AG09309 (cell line): Measurements from ENCODE around the gene UBD.

Source experiments
- DNase-seq: peaks from one replicate; pipeline ENCODE4 v3.0.0-alpha.2; 2010; ENCODE audit warnings: low read depth
- H3K4me3 ChIP-seq: 2 replicates; pipeline ENCODE4 v1.5.1; 2011; ENCODE audit warnings: mild to moderate bottlenecking, low read depth, low read length, moderate library complexity; ENCODE audit not compliant: control insufficient read depth
- TF ChIP-seq, protein P1 (sequence below): IDR thresholded peaks from 2 replicates; pipeline ENCODE4 v1.5.1; 2011; ENCODE audit warnings: mild to moderate bottlenecking, low read depth, low read length, inconsistent platforms; ENCODE audit not compliant: insufficient read depth, control insufficient read depth; ENCODE audit errors: missing control alignments

The UBD gene

DNA sequence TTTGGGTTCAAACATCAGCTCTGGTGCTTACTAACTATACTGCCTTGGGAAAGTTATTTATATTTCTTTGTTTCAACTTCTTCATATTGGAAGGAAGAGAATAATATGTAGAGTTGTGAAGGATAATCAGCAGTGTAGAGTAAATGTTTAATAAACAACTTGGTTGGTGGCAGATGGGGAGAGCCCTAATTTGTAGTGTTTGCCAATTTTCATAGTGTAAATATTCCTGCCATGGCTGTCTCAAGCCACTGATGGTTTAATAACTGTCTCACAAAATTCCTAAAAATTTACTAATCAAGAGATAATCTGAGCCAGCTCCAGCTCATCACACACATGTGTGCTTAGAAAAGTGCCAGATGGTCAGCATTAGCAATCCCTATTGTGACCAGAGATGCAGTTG is 25.3 kb upstream of the UBD start, which contains the start of gene OR2H2:
Gene OR2H2, plus strand, starts transcription at position 301 of the 400 bp plus-strand sequence. CDS start 2,824 bp downstream, outside the sequence.
- TF ChIP-seq, protein P1, sequence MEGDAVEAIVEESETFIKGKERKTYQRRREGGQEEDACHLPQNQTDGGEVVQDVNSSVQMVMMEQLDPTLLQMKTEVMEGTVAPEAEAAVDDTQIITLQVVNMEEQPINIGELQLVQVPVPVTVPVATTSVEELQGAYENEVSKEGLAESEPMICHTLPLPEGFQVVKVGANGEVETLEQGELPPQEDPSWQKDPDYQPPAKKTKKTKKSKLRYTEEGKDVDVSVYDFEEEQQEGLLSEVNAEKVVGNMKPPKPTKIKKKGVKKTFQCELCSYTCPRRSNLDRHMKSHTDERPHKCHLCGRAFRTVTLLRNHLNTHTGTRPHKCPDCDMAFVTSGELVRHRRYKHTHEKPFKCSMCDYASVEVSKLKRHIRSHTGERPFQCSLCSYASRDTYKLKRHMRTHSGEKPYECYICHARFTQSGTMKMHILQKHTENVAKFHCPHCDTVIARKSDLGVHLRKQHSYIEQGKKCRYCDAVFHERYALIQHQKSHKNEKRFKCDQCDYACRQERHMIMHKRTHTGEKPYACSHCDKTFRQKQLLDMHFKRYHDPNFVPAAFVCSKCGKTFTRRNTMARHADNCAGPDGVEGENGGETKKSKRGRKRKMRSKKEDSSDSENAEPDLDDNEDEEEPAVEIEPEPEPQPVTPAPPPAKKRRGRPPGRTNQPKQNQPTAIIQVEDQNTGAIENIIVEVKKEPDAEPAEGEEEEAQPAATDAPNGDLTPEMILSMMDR: no peak
- H3K4me3 ChIP-seq: no peak within 1 kb of the TSS
- DNase-seq: no peak

DNA sequence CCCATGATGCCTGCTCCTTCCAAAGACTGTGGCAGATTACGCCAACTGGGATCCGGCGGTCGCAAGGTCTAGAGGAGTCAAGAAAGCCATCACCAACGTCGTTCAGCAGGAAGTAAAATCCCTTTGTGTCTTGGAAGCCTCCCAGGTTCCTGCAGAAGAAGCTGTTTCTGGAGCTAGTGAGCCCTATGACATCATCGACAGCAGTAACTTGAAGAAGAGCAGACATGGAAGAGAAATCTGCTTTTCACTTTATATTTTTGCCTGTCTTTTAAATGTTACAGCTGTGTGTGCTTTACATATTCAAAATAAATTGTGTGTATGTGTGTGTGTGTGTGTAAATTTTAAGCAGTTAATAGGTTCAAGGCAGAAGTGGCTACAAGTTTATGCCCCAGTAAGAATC is 18.0 kb upstream of the UBD start:
- H3K4me3 ChIP-seq: no peak overlapping the region
- DNase-seq: no peak
- TF ChIP-seq, protein P1: no peak

DNA sequence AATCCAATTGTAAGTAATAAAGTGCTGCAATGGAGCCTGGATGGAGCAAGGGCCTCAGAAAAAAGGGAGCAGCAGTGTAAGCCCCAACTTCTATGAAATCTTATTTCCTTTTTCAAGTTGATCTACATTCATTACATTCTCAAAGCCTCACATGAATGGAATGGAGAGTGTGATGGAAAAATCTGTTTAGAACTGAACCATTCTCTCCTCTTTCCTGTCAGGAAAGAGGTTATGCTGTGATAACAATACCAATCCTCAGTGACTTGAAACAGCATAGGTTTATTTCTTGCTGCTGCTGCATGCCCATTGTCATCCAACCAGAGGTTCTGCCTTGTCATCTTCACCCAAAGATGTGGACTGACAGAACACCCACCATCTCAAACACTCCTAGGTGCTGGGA is 16.5 kb upstream of the UBD start:
- no peak overlapping the region for H3K4me3 ChIP-seq
- TF ChIP-seq, protein P1: no peak
- DNase-seq: no peak

DNA sequence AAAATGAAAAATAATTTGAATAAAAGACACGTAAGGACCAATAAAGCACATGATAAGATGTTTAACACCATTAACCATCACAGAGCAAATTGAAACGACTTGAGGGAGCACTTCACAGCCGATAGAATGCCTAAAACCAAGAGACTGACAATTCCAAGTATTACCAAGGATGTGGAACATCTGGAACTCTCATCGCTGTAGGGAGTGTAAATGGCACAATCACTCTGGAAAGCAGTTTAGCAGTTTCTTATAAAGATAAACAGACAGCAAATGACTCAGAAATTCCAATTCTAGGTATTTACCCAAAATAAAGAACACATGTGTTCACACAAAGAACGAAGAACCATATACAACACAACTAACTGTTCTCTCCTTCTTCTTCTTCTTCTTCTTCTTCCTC is 8.5 kb upstream of the UBD start:
- no peak for DNase-seq
- TF ChIP-seq, protein P1: no peak

DNA sequence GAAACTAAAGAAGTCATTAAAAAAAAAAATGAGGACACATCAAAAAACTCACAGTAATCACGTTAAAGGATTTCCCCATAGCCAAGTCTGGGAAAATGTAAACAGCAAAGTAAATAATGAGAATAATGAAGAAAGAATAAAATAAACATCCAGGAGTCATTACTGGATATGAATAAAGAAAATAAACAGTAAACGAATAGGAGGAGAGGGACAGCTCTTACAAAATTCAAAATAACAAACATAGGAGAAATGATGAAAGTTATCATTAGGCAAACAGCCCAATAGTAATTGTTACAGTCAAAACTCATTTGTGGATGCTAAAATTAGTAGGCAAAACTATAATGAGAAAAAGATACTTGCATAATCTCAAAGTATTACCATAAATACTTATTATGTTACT is 8.0 kb upstream of the UBD start:
- TF ChIP-seq, protein P1: no peak
- DNase-seq: no peak
- no peak overlapping the region for H3K4me3 ChIP-seq

More for the DNA sequence above, 8.5 kb upstream of the UBD start:
- no peak overlapping the region for H3K4me3 ChIP-seq

DNA sequence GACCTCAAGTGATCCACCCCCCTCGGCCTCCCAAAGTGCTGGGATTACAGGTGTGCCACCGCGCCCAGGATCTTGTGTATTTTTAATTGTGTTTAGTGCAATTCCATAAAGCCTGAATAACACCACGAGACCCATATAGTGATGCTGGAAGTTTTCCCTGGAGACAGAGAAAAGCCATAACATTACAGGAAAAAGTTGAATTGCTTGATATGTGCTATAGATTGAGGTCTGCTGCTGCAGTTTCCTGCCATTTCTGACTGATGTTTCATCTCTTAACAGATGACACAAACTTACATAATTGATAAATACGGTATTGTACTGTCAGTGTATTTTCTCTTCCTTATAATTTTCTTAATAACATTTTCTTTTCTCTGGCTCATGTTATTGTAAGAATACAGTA is 7.3 kb upstream of the UBD start:
- no peak overlapping the region for H3K4me3 ChIP-seq
- no peak for DNase-seq
- TF ChIP-seq, protein P1: no peak

DNA sequence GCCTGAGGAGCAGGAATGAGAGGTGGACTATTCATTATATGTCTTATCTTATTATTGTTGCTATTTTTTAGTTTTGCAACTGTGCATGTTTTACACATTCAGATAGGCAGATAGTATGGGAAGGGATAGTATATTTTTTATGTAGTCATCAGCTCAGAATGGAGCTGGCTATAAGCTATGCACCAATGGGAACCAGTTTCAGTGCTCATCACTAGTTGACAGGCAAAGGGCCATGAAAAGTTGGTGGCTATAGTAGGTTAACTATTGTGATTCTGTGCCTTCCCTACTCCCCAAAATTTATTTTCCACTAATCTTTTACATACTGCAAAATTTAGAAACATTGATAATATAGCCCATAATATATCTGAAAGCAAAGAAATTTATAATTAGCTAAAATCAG is 5.3 kb upstream of the UBD start:
- no peak overlapping the region for H3K4me3 ChIP-seq
- no peak for DNase-seq
- TF ChIP-seq, protein P1: no peak
